Panc1 (cell line): ENCODE results near the gene RNF7. TPM values are rescaled to one million over a fixed set of nuclear protein-coding genes. Genes with fewer than 3 reads are reported as not detected.

Experiments used
- ATAC-seq: fragments of 200-7000 bp; cut with Tn5 transposase; 2 replicates; pipeline ENCODE4 v1.9.1; 2020; ENCODE audit warnings: mild to moderate bottlenecking, moderate library complexity
- BruUV-seq: library from RNA; stranded (reverse); fragments of 400-500 nt; replicated peaks from 2 replicates; lab custom pipeline; 2021; lab: Mats Ljungman, UMichigan
- CTCF ChIA-PET: fragments of 300-600 bp; sonication (Branson Sonifier 250); formaldehyde crosslinking; loops from one replicate; lab custom pipeline; 2022; ENCODE audit warnings: antibody characterized with exemption; lab: Charles Lee
- POLR2A ChIA-PET: fragments of 300-600 bp; sonication (Branson Sonifier 250); formaldehyde crosslinking; loops from one replicate; lab custom pipeline; 2022; ENCODE audit warnings: antibody characterized with exemption; lab: Charles Lee
- DNase-seq: peaks from one replicate; pipeline ENCODE4 v3.0.0-alpha.2; 2010; ENCODE audit warnings: low read depth, low spot score
- H3K27ac ChIP-seq: 2 replicates; pipeline ENCODE4 v1.5.1; 2011; ENCODE audit warnings: mild to moderate bottlenecking, low read length, inconsistent platforms
- H3K27me3 ChIP-seq: fragments of 200-500 bp; sonication (Bioruptor generic); 2 replicates; pipeline ENCODE4 v1.6.0; 2014; ENCODE audit warnings: low read length, inconsistent platforms; ENCODE audit not compliant: control insufficient read depth, insufficient read depth
- H3K36me3 ChIP-seq: fragments of 200-500 bp; sonication (Bioruptor generic); 2 replicates; pipeline ENCODE4 v1.5.1; 2014; ENCODE audit warnings: inconsistent platforms, mild to moderate bottlenecking, low read length, moderate library complexity; ENCODE audit not compliant: control insufficient read depth, insufficient read depth
- H3K4me1 ChIP-seq: 2 replicates; pipeline ENCODE4 v1.5.1; 2011; ENCODE audit warnings: inconsistent platforms, mild to moderate bottlenecking, low read length, moderate library complexity; ENCODE audit not compliant: control insufficient read depth, insufficient read depth
- H3K4me3 ChIP-seq, 2 experiments: 2 replicates each; pipeline ENCODE4 v1.5.1; 2011 to 2012; ENCODE audit warnings: low read depth in 2 of 2, low read length in 2 of 2, mild to moderate bottlenecking in 2 of 2, inconsistent platforms in 1 of 2, moderate library complexity in 1 of 2
- H3K9me3 ChIP-seq: fragments of 200-500 bp; sonication (Bioruptor generic); 2 replicates; pipeline ENCODE4 v1.5.1; 2014; ENCODE audit warnings: low read depth, mild to moderate bottlenecking, inconsistent platforms, low read length, moderate library complexity; ENCODE audit not compliant: control insufficient read depth, insufficient read depth
- CTCF ChIP-seq: fragments of 450-650 bp; IDR thresholded peaks from 2 replicates; pipeline ENCODE4 v1.5.1; 2017; ENCODE audit warnings: mild to moderate bottlenecking
- POLR2AphosphoS5 ChIP-seq: IDR thresholded peaks from 2 replicates; pipeline ENCODE4 v1.6.1; 2012; ENCODE audit warnings: mild to moderate bottlenecking, low read depth, low read length, moderate library complexity
- REST ChIP-seq, 2 experiments: IDR thresholded peaks; 2 replicates each; pipeline ENCODE4 v1.6.1; 2011 to 2012; ENCODE audit warnings: low read depth in 2 of 2, control low read depth in 1 of 2, low read length in 1 of 2, mild to moderate bottlenecking in 1 of 2, moderate library complexity in 1 of 2; ENCODE audit not compliant: insufficient read depth in 1 of 2
- SIN3A ChIP-seq: IDR thresholded peaks from 2 replicates; pipeline ENCODE4 v1.6.1; 2012; ENCODE audit warnings: low read depth, mild to moderate bottlenecking, low read length, moderate library complexity, borderline replicate concordance; ENCODE audit not compliant: insufficient read depth
- TCF7L2 ChIP-seq: IDR thresholded peaks from 2 replicates; pipeline ENCODE4 v1.6.1; 2011; ENCODE audit warnings: mild to moderate bottlenecking, low read depth, low read length, inconsistent platforms
- in situ Hi-C: cut with HindIII; loops from 2 replicates; pipeline ENCODE4 v1.10.0; 2016; ENCODE audit warnings: low sequenced_read_pairs, low pct_unique_long_range_greater_than_20kb
- intact Hi-C: fragments of 100-400 bp; cut with micrococcal nuclease; formaldehyde crosslinking; loops from one replicate; pipeline ENCODE4 v1.10.0; 2022; ENCODE audit not compliant: unreplicated experiment
- total RNA-seq: library from RNA; stranded (reverse); gene quantifications from one replicate; pipeline ENCODE4 v1.2.1, GENCODE V29; 2021; ENCODE audit not compliant: unreplicated experiment

The RNF7 gene
- total RNA-seq, 1 experiment from 2014 or later: 87.3 TPM

- intact Hi-C loops: no loop called here
- Histone ChIP-seq H3K36me3 (no peaks in the 10 kb centered on the region), H3K4me1 (no peaks in the 10 kb centered on the region), H3K27me3 (no peaks in the 10 kb centered on the region), H3K27ac (no peak overlapping the region), H3K9me3 (no peaks in the 10 kb centered on the region), H3K4me3 (no peak overlapping the region)
- ChIA-PET CTCF (no interaction called here), POLR2A (no interaction called here)
- ATAC-seq (no peak), DNase-seq (no peak)
- in situ Hi-C loops: no loop called here
- no peak for TF ChIP-seq POLR2AphosphoS5
- TF ChIP-seq CTCF: no peak
- no peak for TF ChIP-seq SIN3A
- no peak for TF ChIP-seq TCF7L2
- no peak for TF ChIP-seq REST (IDR thresholded peaks at IDR 0.05; ENCODE audit: insufficient read depth in 1 of 2, low read depth in 2 of 2, low read length in 1 of 2)
- BruUV-seq: no TSS peak
Measured at GRCh38 chr3:141793476-141794260, 55.6 kb downstream of the RNF7 start.

- Histone ChIP-seq H3K9me3 (no peaks in the 10 kb centered on the region), H3K27me3 (no peaks in the 10 kb centered on the region), H3K4me1 (no peaks in the 10 kb centered on the region), H3K4me3 (no peak overlapping the region), H3K27ac (no peak overlapping the region), H3K36me3 (no peaks in the 10 kb centered on the region)
- DNase-seq (no peak), ATAC-seq (no peak)
- POLR2A ChIA-PET: no interaction called here
- no peak for TF ChIP-seq CTCF
- no peak for TF ChIP-seq POLR2AphosphoS5
- no peak for TF ChIP-seq TCF7L2
- no peak for TF ChIP-seq SIN3A
- no peak for TF ChIP-seq REST (IDR thresholded peaks at IDR 0.05; ENCODE audit: insufficient read depth in 1 of 2, low read depth in 2 of 2, low read length in 1 of 2)
- no TSS peak for BruUV-seq
- in situ Hi-C loops (no loop called here), intact Hi-C loops (no loop called here)
- CTCF ChIA-PET: no interaction called here
Measured at GRCh38 chr3:141795276-141795675, 57.2 kb downstream of the RNF7 start.
